ENCODE results near the gene SERBP1. TPM values are rescaled to one million over a fixed set of nuclear protein-coding genes. Genes with fewer than 3 reads are reported as not detected.

The SERBP1 gene
- total RNA-seq, 1 donor from 2014 or later: 214 TPM

- TF ChIP-seq EZH2 (IDR thresholded peaks at IDR 0.05; ENCODE audit: insufficient read depth, low read length): no peak
- no peak for TF ChIP-seq CTCF (IDR thresholded peaks at IDR 0.05; ENCODE audit: insufficient read depth, low read depth, low read length)
- H3K9me3 Mint-ChIP-seq (ENCODE audit: unreplicated experiment): peaks cover 10% of the 10 kb centered on the region
- FAIRE-seq (no peak), DNase-seq (ENCODE audit: low read depth) (no peak)
- H3K79me2 ChIP-seq (ENCODE audit: insufficient read depth, low read length): no peaks in the 10 kb centered on the region
- H3K4me2 ChIP-seq (ENCODE audit: low read length): no peak overlapping the region
- H3K4me1 ChIP-seq (ENCODE audit: insufficient read depth, low read length): no peaks in the 10 kb centered on the region
- H3K4me1 Mint-ChIP-seq (ENCODE audit: low read depth, unreplicated experiment): peaks cover 2% of the 10 kb centered on the region
- no peaks in the 10 kb centered on the region for H4K20me1 ChIP-seq (ENCODE audit: insufficient read depth, low read length)
- peaks cover 16% of the 10 kb centered on the region for H3K36me3 Mint-ChIP-seq (ENCODE audit: low read depth, unreplicated experiment)
- H3K27me3 Mint-ChIP-seq (ENCODE audit: low read depth, unreplicated experiment): no peaks in the 10 kb centered on the region
- no peak overlapping the region for H3K27ac ChIP-seq (ENCODE audit: low read depth, low read length)
- no peaks in the 10 kb centered on the region for H3K36me3 ChIP-seq (ENCODE audit: insufficient read depth, low read length)
- H3K4me3 ChIP-seq (ENCODE audit: insufficient read depth, low read depth, low read length): no peak overlapping the region
- H3K27ac Mint-ChIP-seq (ENCODE audit: unreplicated experiment): no peak overlapping the region
- H2AFZ ChIP-seq (ENCODE audit: low read depth, low read length): no peak overlapping the region
- no peak overlapping the region for H3K9ac ChIP-seq (ENCODE audit: low read length)
- peaks cover 7% of the 10 kb centered on the region for H3K9me3 ChIP-seq (ENCODE audit: insufficient read depth, low read depth, low read length)
- no peaks in the 10 kb centered on the region for H3K27me3 ChIP-seq (ENCODE audit: insufficient read depth, low read length)
- no peak overlapping the region for H3K4me3 Mint-ChIP-seq (ENCODE audit: unreplicated experiment)
Observed at GRCh38 chr1:67382292-67382691, 47.9 kb downstream of the SERBP1 start.

GRCh38 chr1:67381154-67381553 is 49.0 kb downstream of the SERBP1 start:
- peaks cover 10% of the 10 kb centered on the region for H3K9me3 Mint-ChIP-seq (ENCODE audit: unreplicated experiment)
- FAIRE-seq (no peak), DNase-seq (ENCODE audit: low read depth) (no peak)
- no peak overlapping the region for H3K9ac ChIP-seq (ENCODE audit: low read length)
- no peaks in the 10 kb centered on the region for H3K27me3 Mint-ChIP-seq (ENCODE audit: low read depth, unreplicated experiment)
- H3K4me3 Mint-ChIP-seq (ENCODE audit: unreplicated experiment): no peak overlapping the region
- no peak overlapping the region for H2AFZ ChIP-seq (ENCODE audit: low read depth, low read length)
- H3K36me3 Mint-ChIP-seq (ENCODE audit: low read depth, unreplicated experiment): peaks cover 14% of the 10 kb centered on the region
- no peak overlapping the region for H3K27ac ChIP-seq (ENCODE audit: low read depth, low read length)
- no peak overlapping the region for H3K4me3 ChIP-seq (ENCODE audit: insufficient read depth, low read depth, low read length)
- peaks cover 7% of the 10 kb centered on the region for H3K9me3 ChIP-seq (ENCODE audit: insufficient read depth, low read depth, low read length)
- no peak overlapping the region for H3K4me2 ChIP-seq (ENCODE audit: low read length)
- H3K4me1 Mint-ChIP-seq (ENCODE audit: low read depth, unreplicated experiment): peaks cover 7% of the 10 kb centered on the region
- no peaks in the 10 kb centered on the region for H3K36me3 ChIP-seq (ENCODE audit: insufficient read depth, low read length)
- no peaks in the 10 kb centered on the region for H3K4me1 ChIP-seq (ENCODE audit: insufficient read depth, low read length)
- H3K27ac Mint-ChIP-seq (ENCODE audit: unreplicated experiment): no peak overlapping the region
- H3K79me2 ChIP-seq (ENCODE audit: insufficient read depth, low read length): no peaks in the 10 kb centered on the region
- TF ChIP-seq EZH2 (IDR thresholded peaks at IDR 0.05; ENCODE audit: insufficient read depth, low read length): no peak
- H4K20me1 ChIP-seq (ENCODE audit: insufficient read depth, low read length): no peaks in the 10 kb centered on the region
- no peaks in the 10 kb centered on the region for H3K27me3 ChIP-seq (ENCODE audit: insufficient read depth, low read length)

GRCh38 chr1:67377253-67377652 is 52.9 kb downstream of the SERBP1 start:
- DNase-seq (ENCODE audit: low read depth) (peak; percentile 45), FAIRE-seq (no peak)
- Histone ChIP-seq H3K36me3 (ENCODE audit: insufficient read depth, low read length) (no peaks in the 10 kb centered on the region), H3K4me3 (ENCODE audit: insufficient read depth, low read depth, low read length) (no peak overlapping the region), H3K9ac (ENCODE audit: low read length) (no peak overlapping the region), H3K9me3 (ENCODE audit: insufficient read depth, low read depth, low read length) (no peaks in the 10 kb centered on the region), H3K27me3 (ENCODE audit: insufficient read depth, low read length) (no peaks in the 10 kb centered on the region), H4K20me1 (ENCODE audit: insufficient read depth, low read length) (no peaks in the 10 kb centered on the region), H3K4me1 (ENCODE audit: insufficient read depth, low read length) (no peaks in the 10 kb centered on the region), H3K79me2 (ENCODE audit: insufficient read depth, low read length) (no peaks in the 10 kb centered on the region), H2AFZ (ENCODE audit: low read depth, low read length) (no peak overlapping the region), H3K4me2 (ENCODE audit: low read length) (no peak overlapping the region), H3K27ac (ENCODE audit: low read depth, low read length) (no peak overlapping the region)
- Mint-ChIP-seq H3K9me3 (ENCODE audit: unreplicated experiment) (peaks cover 3% of the 10 kb centered on the region), H3K27ac (ENCODE audit: unreplicated experiment) (no peak overlapping the region), H3K36me3 (ENCODE audit: low read depth, unreplicated experiment) (peaks cover 6% of the 10 kb centered on the region), H3K4me3 (ENCODE audit: unreplicated experiment) (no peak overlapping the region), H3K4me1 (ENCODE audit: low read depth, unreplicated experiment) (peaks cover 8% of the 10 kb centered on the region), H3K27me3 (ENCODE audit: low read depth, unreplicated experiment) (no peaks in the 10 kb centered on the region)
- TF ChIP-seq EZH2 (IDR thresholded peaks at IDR 0.05; ENCODE audit: insufficient read depth, low read length) (no peak), CTCF (IDR thresholded peaks at IDR 0.05; ENCODE audit: insufficient read depth, low read depth, low read length) (no peak)

Measured in astrocyte (in vitro differentiated cells and primary cell).